PC-3 (cell line): ENCODE results near the gene RPTN. TPM values are rescaled to one million over a fixed set of nuclear protein-coding genes. Genes with fewer than 3 reads are reported as not detected.

ENCODE experiments used
- ATAC-seq: fragments of 200-7000 bp; cut with Tn5 transposase; 2 replicates; pipeline ENCODE4 v1.9.1; 2020; ENCODE audit warnings: mild to moderate bottlenecking, moderate library complexity
- BruUV-seq: library from RNA; stranded (reverse); fragments of 400-500 nt; replicated peaks from 2 replicates; lab custom pipeline; 2021; lab: Mats Ljungman, UMichigan
- CTCF ChIA-PET: fragments of 300-600 bp; sonication (Branson Sonifier 250); formaldehyde crosslinking; loops from one replicate; lab custom pipeline; 2022; ENCODE audit warnings: antibody characterized with exemption; lab: Charles Lee
- POLR2A ChIA-PET: fragments of 300-600 bp; sonication (Branson Sonifier 250); formaldehyde crosslinking; loops from one replicate; lab custom pipeline; 2022; ENCODE audit warnings: antibody characterized with exemption; ENCODE audit not compliant: unreplicated experiment; lab: Charles Lee
- DNase-seq: peaks from one replicate; pipeline ENCODE4 v3.0.0-alpha.2; 2015
- H2AFZ ChIP-seq: fragments of 300-600 bp; sonication (generic); 2 replicates; pipeline ENCODE4 v1.6.0; 2016; ENCODE audit warnings: antibody characterized with exemption, low read length
- H3F3A ChIP-seq: fragments of 300-600 bp; sonication (generic); one replicate; pipeline ENCODE4 v1.6.0; 2017; ENCODE audit warnings: antibody characterized with exemption, low read length, control low read depth, mild to moderate bottlenecking; ENCODE audit not compliant: unreplicated experiment
- H3K27ac ChIP-seq: fragments of 300-600 bp; sonication (generic); 2 replicates; pipeline ENCODE4 v1.5.1; 2016; ENCODE audit warnings: mild to moderate bottlenecking, low read length
- H3K27me3 ChIP-seq: fragments of 300-600 bp; sonication (generic); 2 replicates; pipeline ENCODE4 v1.6.1; 2016; ENCODE audit warnings: low read length, mixed read lengths
- H3K36me3 ChIP-seq: fragments of 300-600 bp; sonication (generic); 2 replicates; pipeline ENCODE4 v1.6.1; 2016; ENCODE audit warnings: low read depth, mixed run types, low read length, mixed read lengths
- H3K4me1 ChIP-seq: fragments of 300-600 bp; sonication (generic); 2 replicates; pipeline ENCODE4 v1.5.1; 2016; ENCODE audit warnings: low read length; ENCODE audit not compliant: insufficient read depth
- H3K4me2 ChIP-seq: fragments of 300-600 bp; sonication (generic); 2 replicates; pipeline ENCODE4 v1.6.0; 2016; ENCODE audit warnings: low read length
- H3K4me3 ChIP-seq: fragments of 300-600 bp; sonication (generic); 2 replicates; pipeline ENCODE4 v1.5.1; 2016; ENCODE audit warnings: mild to moderate bottlenecking, low read length, mixed read lengths
- H3K79me2 ChIP-seq: fragments of 300-600 bp; sonication (generic); 2 replicates; pipeline ENCODE4 v1.6.1; 2017; ENCODE audit warnings: low read length, mixed read lengths
- H3K9ac ChIP-seq: fragments of 300-600 bp; sonication (generic); 2 replicates; pipeline ENCODE4 v1.6.0; 2016; ENCODE audit warnings: mild to moderate bottlenecking, low read length
- H3K9me2 ChIP-seq: fragments of 300-600 bp; sonication (generic); replicated peaks from 2 replicates; pipeline ENCODE4 v1.6.1; 2016; ENCODE audit warnings: mixed run types, low read length, mixed read lengths
- H3K9me3 ChIP-seq: fragments of 300-600 bp; sonication (generic); 2 replicates; pipeline ENCODE4 v1.6.1; 2016; ENCODE audit warnings: low read length, mixed read lengths
- H4K20me1 ChIP-seq: fragments of 300-600 bp; sonication (generic); 2 replicates; pipeline ENCODE4 v1.6.1; 2016; ENCODE audit warnings: low read length, mixed read lengths
- CTCF ChIP-seq: fragments of 300-600 bp; sonication (generic); conservative IDR thresholded peaks from 2 replicates; pipeline ENCODE4 v1.5.1; 2017; ENCODE audit warnings: antibody characterized with exemption, low read depth, mild to moderate bottlenecking, low read length
- EZH2phosphoT487 ChIP-seq: fragments of 300-600 bp; sonication (generic); IDR thresholded peaks from 2 replicates; pipeline ENCODE4 v1.6.1; 2018; ENCODE audit warnings: mild to moderate bottlenecking, antibody characterized with exemption, low read length, borderline replicate concordance
- intact Hi-C: fragments of 100-400 bp; cut with micrococcal nuclease; formaldehyde crosslinking; loops from 2 replicates; pipeline ENCODE4 v1.9.0; 2023
- total RNA-seq: library from RNA; depleted of rRNA; stranded (reverse); fragments of >200 nt; gene quantifications from 2 replicates; pipeline ENCODE4 v1.2.3, GENCODE V29; 2014; rRNA removed

Gene RPTN
- total RNA-seq, 1 experiment from 2014 or later, result not detected

DNA sequence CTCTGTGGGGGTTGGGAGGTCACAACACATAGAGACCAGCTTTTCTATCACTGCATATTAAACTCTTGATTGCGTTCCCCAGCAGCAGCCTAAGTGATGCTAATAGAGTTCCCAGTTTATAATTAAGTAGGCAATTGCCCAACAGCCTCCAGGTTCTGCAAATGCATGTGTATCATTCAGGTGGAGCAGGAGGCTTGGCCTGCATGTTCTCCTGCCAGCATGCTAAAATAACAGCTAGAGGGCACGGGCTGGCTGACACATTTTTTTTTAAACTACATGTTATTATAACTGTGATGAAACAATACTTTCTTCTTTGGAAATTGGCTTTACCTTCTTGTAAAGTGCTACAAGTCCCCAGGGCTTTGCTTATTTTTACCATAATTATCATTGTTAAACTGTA lies 54.2 kb downstream of the RPTN start:
- ChIA-PET CTCF (no interaction called here), POLR2A (no interaction called here)
- no peak overlapping the region for H3K9ac ChIP-seq
- BruUV-seq, result no TSS peak
- H2AFZ ChIP-seq, result no peak overlapping the region
- H3K36me3 ChIP-seq, result no peaks in the 10 kb centered on the region
- peaks cover 15% of the 10 kb centered on the region for H3K4me1 ChIP-seq
- no peaks in the 10 kb centered on the region for H3K9me3 ChIP-seq
- no peaks in the 10 kb centered on the region for H3K79me2 ChIP-seq
- TF ChIP-seq CTCF (no peak), EZH2phosphoT487 (no peak)
- no peak overlapping the region for H3K4me3 ChIP-seq
- no peaks in the 10 kb centered on the region for H4K20me1 ChIP-seq
- intact Hi-C loops, result no loop called here
- no peak overlapping the region for H3K27ac ChIP-seq
- no peak for DNase-seq
- no peak overlapping the region for H3K4me2 ChIP-seq
- no peaks in the 10 kb centered on the region for H3F3A ChIP-seq
- no peaks in the 10 kb centered on the region for H3K9me2 ChIP-seq
- no peak for ATAC-seq
- peaks cover 99% of the 10 kb centered on the region for H3K27me3 ChIP-seq

Other genes with a start within 250 kb of the RPTN start
- 18.1 and 19.6 TPM in 2 replicates for gene THEM4, start 249.7 kb downstream of the RPTN start, total RNA-seq
- 349 and 400 TPM in 2 replicates for gene S100A10, start 165.4 kb downstream of the RPTN start, total RNA-seq
- 443 and 541 TPM in 2 replicates for gene S100A11, start 122.2 kb downstream of the RPTN start, total RNA-seq
- not detected in 2 replicates for gene TCHHL1, start 70.2 kb downstream of the RPTN start, total RNA-seq
- gene TCHH, start 43.8 kb downstream of the RPTN start, total RNA-seq, result not detected in 2 replicates
- gene HRNR, start 65.0 kb upstream of the RPTN start, total RNA-seq, result not detected in 2 replicates
- not detected in 2 replicates for gene FLG, start 166.0 kb upstream of the RPTN start, total RNA-seq
- gene FLG2, start 200.8 kb upstream of the RPTN start, total RNA-seq, result not detected in 2 replicates